Measurements from ENCODE around the gene DOK7.

DOK7 gene

DNA sequence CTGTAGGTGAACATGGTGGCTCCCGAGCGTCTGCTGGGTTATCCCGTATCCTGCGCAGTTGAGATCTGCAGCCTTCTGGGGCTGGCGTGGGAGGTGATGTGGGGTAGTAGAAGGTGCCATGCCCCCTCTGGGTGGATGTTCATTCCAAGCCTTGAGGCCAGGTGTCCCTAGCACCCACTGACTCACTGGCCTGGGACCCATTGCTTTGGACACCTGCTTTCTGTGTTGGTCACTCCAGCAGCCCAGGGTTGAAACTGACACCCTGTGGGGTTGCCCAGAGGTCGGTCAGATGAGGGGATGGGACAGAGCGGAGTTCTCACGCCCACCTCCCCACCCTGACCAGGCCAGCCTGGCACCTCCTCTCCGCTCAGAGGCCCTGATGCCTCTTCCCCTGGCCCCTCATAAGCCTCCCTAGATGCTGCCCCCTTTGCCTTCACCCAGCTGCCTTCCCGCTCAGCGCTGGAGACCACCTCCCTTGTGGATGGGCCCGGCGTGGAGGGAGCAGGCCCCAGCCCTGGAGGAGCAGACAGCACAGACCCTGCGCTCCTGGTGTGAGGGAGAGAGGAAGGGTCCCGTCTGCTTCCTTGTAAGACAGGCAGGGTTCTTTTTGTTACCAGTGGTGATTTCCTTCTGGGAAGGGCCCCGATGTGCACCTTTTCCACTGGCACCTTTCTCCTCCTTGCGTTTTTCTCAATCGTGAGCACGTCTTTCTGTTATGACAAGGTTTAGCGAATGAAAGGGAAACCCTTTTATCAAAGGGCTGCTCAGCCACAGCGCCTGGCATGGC lies 2.0 kb downstream of the DOK7 start:
- no peak for DNase-seq

DNA sequence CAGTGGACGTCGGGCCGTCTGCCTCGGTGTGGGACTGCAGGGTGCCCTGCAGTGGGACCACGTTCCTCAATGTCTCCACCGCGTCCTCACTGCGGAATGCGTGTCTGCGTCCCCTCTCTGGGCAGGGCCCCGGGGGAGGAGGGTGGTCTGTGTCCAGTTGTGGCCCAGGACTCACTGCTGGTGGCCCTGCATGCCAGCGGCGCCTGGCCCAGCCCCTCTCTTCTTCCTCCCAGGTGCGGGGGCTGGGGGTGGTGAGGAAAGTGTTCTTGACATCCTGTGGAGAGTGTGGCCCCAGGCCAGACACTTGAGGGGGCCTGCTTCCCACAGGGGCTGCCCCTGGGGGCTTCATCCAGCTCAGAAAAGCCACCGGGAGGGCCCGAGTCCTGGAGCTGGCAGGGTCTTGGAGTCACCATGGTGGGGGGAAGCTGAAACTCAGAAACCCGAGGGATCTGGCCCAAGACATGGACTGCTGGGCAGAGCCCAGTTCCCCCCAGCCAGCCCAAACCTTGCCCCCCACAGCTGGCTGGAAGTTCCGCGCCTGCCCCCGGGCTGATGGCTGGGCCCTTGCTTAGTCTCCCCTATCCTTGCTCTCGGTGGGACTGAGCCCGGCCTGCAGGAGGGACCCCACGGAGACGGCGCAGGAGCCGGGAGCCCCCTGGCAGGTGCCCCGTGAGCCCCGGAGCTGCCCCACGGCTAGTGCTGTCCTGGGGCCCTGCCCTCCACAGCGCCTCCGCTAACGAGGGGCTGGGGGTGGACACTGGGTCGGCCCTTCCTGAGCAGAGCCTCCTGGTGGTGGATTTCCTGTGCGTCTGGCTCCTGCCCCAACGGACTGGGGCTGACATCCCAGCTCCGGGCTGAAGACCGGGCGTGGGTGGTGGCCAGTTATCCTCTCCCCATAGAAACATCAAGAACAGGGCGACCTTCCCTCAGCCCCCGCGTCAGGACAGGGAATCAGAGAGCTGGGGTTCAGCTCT lies 2.9 kb downstream of the DOK7 start:
- DNase-seq, result no peak

DNA sequence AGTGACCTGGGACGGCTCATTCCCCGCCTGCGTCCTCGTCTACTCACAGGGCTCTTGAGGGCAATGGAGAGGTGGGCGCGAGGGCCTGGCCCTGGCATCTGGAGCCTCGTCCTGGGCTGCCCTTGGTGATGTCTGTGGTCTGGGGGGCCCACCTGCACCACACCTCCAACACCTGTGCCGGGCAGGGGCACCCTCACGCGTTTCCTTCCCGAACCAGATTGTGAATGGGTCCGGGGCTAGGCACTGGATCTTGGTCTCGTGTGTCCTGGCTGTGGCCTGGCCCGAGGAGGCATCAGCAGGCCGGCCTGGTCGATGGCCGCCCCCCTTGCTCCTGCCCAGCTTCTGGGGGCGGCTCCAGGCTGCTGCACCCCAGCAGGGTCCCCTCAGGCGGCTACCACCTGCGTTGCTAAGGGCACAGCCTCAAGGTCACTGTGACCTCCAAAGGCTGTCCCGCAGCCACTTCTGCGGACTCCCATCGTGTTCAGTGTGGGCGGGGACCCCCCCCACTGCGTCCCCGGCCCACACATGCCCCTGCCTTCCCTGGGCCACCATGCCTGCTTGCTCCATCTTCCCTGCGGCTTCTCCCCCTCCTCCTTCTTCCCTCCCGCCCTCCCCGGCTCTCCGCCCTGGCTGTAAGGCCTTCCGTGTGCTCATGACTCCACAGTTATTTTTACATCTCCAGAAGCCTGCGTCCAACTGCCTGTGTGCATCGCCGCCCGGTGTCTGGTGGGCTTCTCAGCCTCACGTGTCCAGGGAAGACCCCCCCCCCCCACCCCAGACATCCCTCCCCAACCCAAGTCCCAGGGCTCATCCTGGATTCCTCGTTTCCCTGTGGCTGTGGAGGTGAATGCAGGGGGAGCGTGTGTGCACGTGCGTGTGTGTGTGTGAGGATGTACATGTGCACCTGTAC lies 3.8 kb downstream of the DOK7 start:
- DNase-seq, result no peak

DNA sequence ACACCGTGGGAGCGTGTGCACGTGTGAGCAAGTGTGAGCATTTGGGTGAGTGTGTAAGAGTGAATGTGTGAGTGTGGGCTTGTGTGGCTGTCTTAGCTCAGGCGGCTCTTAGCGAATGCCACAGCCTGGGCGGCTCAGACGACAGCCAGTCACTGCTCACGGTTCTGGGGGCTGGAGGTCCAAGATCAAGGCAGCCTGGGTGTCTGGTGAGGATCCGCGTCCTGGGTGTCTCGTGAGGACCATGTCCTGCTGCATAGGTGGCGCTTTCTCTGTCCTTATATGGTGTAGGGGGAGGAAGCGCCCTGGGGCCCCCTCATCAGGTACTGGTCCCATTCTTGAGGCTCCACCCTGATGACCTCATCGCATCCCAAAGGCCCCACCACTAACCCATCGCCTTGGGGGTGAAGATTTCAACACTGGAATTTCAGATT lies 4.5 kb downstream of the DOK7 start:
- DNase-seq, result no peak

DNA sequence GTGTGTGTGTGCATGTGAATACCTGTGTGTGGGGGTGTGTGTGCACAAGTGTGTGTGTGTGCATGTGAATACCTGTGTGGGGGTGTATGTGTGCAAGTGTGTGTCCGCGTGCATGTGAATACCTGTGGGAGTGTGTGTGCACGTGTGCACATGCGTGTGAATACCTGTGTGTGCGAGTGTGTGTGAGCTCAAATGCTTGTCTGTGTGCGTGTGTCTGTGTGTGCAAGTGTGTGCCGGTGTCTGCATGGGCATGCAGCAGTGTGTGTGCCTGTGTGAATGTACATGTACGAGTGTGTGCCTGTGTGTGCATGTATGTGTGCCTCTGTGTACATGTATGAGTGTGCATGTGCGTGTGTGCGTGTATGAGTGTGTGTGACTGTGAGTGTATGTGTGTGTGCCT lies 5.0 kb downstream of the DOK7 start:
- DNase-seq, result no peak

DNA sequence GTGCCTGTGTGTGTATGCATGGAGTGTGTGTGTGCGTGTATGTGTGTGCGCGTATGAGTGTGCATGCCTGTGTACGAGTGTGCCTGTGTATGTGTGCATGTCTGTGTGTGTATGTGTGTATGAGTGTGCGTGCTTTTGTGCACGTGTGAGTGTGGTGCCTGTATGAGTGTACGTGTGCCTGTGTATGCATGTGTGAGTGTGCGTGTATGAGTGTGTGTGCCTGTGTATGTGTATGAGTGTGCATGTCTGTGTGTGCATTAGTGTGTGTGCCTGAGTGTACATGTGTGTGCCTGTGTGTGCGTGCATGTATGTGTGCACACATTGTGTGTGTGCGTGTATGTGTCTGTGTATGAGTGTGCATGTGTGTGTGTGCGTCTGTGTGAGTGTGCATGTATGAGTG lies 5.7 kb downstream of the DOK7 start:
- no peak for DNase-seq

DNA sequence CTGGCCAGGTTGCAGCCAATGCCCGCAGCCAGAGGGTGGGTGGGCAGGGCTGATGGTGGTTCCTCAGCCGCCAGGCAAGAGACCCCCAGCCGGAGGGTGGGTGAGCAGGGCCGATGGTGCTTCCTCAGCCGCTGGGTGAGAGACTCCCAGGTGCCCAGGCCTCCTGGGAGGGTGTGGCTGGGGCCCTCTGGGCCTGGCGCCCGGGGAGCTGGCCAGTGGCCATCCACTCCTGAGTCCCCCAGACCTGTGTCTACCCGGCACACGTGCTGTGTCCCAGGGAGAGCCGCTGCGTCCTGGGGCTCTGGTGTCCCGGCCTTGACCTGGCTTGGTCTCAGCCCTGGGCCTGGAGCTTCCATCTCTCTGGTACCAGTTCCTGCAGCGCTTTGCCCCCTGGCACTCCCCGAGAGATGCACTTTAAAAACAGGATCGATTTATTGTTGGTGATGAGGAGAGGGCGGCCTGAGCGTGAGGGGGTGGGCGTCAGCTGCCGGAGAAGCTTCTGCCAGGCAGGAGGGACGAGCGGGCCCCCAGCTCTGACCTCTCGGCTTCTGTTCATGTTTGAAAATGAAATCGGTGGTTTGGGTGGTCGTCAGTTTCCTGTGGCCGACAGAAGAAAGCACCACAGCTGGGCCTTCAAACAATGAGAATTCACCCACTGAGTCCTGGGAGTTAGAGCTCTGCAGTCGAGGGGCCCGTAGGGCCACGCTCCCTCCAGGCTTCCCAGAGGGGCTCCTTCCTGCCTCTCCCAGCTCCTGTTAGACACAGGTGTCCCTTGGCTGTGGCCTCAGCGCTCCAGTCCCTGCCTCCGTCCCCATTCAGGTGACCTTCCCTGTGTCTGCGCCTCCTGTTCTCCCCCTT lies 6.5 kb downstream of the DOK7 start:
- DNase-seq, result no peak

DNA sequence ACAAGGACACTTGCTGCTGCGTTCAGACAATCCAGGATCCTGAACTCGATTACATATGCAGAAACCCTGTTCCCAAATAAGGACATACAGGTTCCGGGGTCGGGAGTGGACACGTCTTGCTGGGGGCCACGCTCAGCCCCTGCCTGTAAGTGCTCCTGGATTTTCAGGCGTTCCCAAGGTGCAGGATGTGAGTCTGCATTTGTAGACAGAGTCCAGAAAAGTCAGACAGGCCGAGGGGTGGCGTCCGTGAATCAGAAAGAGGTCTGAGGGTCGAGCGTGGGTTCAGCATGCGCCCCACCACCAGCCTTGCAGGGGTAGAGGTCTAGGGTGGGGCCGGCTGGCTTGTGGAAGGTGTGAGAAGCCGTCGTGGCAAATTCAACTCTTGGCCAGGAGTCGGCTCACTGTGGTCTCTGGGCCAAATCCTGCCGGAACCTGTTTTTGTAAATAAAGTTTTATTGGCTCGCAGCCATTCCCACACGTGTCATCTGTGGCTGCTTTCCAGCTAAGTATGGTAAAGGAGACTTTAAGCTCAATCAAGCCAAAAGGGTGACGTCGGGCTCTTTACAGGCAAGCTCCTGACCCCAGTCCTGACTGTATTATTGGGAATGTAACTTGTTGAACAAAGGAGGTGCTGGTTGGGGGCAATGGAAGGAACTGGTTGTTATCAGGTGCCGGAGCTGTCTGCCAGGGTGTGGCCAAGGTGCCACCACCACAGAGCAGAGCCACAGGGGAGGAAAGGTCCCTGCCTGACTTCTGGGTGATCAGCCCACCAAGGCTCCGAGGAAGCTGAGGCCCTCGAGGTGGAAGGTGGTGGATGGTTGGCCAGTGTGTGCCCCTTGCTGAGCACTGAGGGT lies 7.4 kb downstream of the DOK7 start:
- no peak for DNase-seq

DNA sequence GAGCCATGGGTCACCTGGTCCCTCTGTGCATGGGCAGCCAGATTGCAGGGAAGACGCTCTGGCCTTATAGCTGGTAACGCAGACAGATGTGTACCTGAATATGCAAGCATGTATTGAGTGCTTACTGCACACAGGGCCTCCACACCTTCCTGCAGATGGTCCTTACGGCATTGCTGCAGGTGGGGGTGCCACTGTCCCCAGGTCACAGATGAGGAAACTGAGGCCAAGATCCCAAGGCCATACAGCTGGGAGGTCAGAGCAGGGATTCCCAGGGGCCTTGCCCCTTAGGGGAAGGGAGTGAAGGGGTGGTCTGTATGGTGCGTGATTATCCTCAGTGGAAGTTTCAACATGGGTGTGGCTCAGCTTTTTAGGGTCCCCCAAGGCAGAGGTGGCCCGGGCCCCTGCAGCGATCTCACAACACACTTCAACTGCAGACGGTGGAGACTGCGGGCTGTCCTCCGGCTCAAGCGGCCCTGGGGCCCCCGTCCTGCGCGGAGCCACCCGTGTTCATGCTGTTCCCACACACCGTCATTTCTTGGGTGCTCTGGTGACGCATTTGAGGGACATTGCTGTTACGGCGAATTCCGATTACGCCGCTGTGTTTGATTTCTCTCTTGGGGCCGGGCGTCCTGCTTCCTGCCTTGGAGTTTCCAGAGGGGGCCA lies 8.1 kb downstream of the DOK7 start:
- no peak for DNase-seq

DNA sequence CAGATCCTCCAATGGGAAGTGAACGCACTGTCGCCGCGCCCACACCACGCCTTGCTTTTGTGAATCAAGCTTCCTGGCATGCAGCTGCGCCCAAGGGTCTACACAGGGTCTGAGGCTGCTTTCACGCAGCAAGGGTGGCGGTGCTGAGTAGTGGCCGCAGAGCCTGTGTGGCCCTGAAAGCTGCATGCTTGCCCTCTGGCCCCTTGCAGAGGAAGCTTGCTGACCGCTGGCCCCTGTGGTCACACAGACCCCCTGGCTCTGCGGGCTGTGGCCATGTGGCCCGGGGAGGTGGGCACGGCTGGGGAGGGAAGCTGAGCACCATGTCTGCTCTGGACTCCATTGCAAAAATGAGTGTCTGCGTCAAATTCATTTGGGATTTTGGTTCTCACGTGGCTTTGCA lies 8.8 kb downstream of the DOK7 start:
- DNase-seq, result no peak

DNA sequence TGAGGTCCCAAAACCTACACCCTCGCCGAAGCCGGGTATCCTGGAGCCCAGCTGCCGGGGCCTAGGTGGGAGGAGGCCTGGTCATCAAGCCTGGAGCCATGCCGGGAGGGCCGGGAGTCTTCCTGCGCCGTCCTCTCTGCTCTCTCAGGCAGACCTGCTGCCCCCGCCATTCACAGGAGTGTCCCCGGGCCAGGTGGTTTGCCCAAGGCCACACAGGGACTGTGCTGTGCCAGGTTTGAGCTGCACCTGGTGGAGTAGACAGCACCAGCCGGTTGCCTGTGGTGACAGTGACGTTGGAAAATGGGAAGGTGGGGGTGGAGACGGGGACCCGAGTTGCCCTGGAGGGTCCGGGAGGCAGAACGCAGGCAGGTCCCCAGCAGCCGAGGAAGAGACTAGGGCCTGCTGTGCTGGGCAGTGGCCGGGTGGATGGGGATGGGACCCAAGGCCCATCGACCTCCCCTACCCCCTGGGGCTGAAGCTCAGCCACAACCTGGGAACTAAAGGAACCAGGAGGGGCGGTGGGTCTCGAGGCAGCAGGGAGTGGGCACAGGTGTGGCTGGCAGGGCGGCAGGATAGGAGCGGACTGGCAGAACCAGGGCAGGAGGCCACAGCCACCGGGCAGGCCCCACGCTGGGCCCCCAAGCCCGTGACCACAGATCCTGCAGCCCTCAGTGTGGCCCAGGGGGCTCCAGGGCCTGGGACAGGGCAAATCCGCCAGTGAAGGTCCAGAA lies 9.5 kb downstream of the DOK7 start:
- no peak for DNase-seq

DNA sequence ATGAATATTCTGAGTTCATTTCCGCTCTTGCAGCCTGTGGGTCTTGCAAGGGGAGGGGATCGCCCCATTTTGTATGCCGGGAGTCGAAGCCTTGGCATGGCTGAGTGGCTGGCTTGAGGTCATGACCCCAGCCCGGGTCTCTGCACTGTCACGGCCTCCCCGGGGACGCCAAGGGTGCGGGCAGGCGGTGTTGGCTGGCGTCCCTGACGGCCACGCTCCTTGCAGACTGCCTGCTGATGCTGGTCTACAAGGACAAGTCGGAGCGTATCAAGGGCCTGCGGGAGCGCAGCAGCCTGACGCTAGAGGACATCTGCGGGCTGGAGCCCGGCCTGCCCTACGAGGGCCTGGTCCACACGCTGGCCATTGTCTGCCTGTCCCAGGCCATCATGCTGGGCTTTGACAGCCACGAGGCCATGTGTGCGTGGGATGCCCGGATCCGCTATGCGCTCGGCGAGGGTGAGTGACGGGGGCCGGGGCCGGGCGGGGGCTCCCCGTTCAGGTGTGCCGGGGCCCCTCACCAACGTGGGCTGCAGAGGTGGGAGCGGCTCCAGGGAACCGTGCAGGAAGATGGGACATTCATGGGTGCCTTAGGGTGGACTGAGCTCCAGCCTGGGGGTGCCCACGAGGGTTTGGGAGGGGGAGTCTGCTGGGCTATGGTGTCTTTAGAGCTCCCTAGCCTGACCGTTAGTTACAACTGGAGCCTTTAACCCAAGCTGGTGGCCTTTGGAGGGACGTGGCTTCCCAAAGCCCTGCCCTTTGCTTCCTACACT lies 10.3 kb downstream of the DOK7 start:
- no peak for DNase-seq

DNA sequence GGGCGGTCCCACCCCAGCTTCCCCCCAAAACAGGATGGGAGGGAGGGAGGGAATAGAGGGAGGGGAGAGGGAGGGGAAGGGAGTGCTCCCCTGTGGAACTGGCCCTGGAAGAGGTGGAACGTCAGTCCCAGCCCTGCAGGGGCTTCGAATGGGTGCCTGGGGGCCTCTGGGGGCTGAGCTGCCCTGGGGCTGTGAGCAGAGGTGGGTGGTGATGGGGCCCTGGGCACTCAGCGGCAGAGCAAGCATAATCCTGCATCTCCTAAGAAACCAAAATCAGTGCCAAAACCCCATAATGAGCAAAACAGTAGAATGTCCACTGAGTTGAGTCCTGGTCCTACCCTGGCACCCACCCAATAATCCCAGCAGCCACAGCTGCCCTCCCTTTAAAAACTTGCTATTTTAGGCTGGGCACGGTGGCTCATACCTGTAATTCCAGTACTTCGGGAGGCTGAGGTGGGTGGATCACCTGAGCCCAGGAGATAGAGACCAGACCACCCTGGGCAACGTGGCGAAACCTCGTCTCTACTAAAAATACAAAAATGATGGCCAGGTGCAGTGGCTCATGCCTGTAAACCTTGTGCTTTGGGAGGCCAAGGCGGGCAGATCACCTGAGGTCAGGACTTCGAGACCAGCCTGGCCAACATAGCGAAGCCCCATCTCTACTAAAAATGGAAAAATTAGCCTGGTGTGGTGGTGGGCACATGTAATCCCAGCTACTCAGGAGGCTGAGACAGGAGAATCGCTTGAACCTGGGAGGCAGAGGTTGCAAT lies 11.1 kb downstream of the DOK7 start:
- DNase-seq, result no peak

DNA sequence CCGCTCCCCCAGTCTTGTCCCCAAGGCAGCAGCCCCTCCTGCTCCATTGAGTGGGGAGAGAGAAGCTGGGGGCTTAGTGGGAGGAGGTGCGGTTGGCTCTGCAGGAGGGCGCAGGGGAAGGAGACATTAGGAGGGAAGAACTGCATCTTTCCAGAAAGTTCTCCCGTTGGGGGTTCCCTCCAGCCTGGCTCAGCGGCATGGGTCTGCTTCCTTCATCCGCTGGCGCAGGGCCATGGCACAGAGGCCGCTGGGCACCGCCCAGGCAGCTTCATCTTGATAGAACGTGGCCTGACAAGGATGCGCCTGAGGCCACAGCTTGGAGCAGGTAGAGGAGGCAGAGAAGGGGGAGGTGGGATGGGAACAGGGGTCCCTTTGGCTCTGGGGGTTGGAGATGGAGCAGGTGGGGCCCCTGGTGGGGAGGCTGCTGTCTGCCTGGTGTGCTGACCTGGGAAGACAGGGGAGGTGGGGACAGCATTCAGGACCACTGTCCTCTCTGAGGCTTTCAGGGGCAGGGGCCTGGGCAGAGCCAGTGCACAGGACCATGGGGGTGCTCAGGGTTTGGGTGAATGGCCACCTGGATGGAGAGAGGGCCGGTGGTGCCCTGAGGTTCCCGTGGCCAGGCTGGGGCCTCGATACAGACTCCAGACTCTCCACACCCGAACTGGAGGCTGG lies 12.1 kb downstream of the DOK7 start:
- no peak for DNase-seq

DNA sequence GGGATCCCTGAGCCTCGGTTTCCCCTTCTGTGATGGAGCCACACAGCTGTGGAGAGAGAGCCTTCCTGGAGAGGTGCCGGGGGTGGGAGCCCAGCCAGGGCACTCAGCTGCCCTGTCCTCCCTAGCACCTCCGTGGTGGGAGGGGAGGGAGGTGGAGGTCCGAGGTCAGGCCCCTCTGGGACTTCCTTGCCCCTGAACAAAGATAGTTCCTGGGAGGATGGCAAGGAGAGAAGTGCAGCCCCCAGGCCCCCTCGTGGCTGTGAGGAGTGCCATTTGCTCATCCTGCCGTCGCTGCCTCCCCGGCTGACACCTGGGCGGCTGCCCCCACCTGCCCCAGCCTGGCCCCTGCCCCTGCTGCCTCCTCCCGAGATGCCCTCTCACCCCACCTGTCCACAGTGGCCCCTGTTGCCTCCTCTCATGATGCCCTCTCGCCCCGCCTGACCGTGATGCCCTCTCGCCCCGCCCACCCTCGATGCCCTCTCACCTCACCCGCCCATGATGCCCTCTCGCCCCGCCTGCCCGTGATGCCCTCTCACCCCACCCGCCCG lies 12.7 kb downstream of the DOK7 start:
- DNase-seq, result no peak

DNA sequence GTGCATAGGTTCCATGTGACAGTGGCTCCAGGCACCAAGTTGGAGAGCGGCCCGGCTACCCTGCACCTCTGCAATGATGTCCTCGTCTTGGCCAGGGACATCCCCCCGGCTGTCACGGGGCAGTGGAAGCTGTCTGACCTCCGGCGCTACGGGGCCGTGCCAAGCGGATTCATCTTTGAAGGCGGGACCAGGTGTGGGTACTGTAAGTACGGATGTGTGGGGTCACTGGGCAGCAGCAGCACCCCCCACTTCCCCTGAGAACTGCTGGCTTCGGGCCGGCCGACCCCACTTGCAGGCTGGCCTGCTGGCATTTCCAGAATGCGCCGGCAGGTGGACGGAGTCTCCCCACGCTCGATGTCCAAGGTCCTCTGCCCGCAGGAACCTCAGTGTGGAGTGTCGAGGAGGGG lies 13.2 kb downstream of the DOK7 start:
- no peak for DNase-seq

All from CD4-positive, alpha-beta T cell treated with Interleukin-17A for 1 hour (primary cell).